Cardiac muscle cell (in vitro differentiated cells and primary cell): Measurements from ENCODE around the gene CCL18. TPM values are rescaled to one million over a fixed set of nuclear protein-coding genes. Genes with fewer than 3 reads are reported as not detected.
"Not testable (repeated sequence)": the region's sequence is repeated elsewhere in the genome, so short reads cannot be mapped to it uniquely, and the experiment has no call there.

ENCODE experiments used
- DNase-seq, 2 donors: peaks; one replicate each; pipeline versions ENCODE4 v3.0.0 to v3.0.0-alpha.2; 2010 to 2017; ENCODE audit warnings: low read depth in 1 of 2, low spot score in 1 of 2
- H3K27ac ChIP-seq: fragments of 200-600 bp; sonication (generic); 2 replicates; pipeline ENCODE4 v1.5.1; 2016
- H3K27me3 ChIP-seq: fragments of 200-600 bp; sonication (generic); 2 replicates; pipeline ENCODE4 v1.6.0; 2016; ENCODE audit warnings: control low read depth
- H3K36me3 ChIP-seq: fragments of 200-600 bp; sonication (generic); 2 replicates; pipeline ENCODE4 v1.5.1; 2016; ENCODE audit warnings: control low read depth
- H3K4me1 ChIP-seq: fragments of 200-600 bp; sonication (generic); 2 replicates; pipeline ENCODE4 v1.8.1; 2017; ENCODE audit warnings: low read depth, mild to moderate bottlenecking, mixed run types
- H3K4me3 ChIP-seq: fragments of 200-600 bp; sonication (generic); 2 replicates; pipeline ENCODE4 v1.5.1; 2016; ENCODE audit warnings: mild to moderate bottlenecking
- H3K9me3 ChIP-seq: fragments of 200-600 bp; sonication (generic); 2 replicates; pipeline ENCODE4 v1.5.1; 2017; ENCODE audit warnings: low read depth, mild to moderate bottlenecking, control low read depth
- CTCF ChIP-seq: IDR thresholded peaks from 2 replicates; pipeline ENCODE4 v1.5.1; 2012; ENCODE audit warnings: low read depth, mild to moderate bottlenecking, low read length
- polyA plus RNA-seq: library from polyadenylated mRNA; unstranded; fragments of >200 nt; fragmentation: Nextera tagmentation; extraction: Ambion mirVana; gene quantifications from 2 replicates; pipeline ENCODE4 v1.2.1, GENCODE V29; 2016
- total RNA-seq: library from RNA; depleted of rRNA; stranded (reverse); fragments of >200 nt; gene quantifications from 2 replicates; pipeline ENCODE4 v1.2.3, GENCODE V29; 2016

Gene CCL18
- total and polyA plus RNA-seq, 2 experiments from 2014 or later: not detected

GRCh38 chr17:36111068-36111490 is 47.0 kb downstream of the CCL18 start:
- no peaks in the 10 kb centered on the region for H3K36me3 ChIP-seq
- TF ChIP-seq CTCF: no peak
- no peak for DNase-seq

DNA sequence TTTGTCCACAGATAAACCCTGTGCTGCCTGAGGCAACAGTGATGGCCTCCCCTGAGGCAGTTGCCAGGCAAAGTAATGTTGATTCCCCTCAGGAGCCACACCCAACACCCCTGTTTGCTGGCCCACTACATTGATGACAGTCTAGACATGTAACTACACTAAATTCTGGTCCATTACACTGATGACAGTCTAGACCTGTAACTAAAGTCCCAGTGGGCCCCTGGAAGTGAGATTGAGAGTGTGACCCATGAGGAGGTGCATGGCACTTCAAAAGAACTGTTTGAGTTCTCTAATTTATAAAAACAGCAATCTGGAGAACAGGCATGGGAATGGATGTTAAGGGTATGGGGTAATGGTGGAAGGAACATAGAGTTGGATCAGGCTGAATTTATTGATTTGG is 48.5 kb downstream of the CCL18 start:
- H3K27ac ChIP-seq: no peak overlapping the region
- DNase-seq: no peak
- TF ChIP-seq CTCF: no peak
- no peaks in the 10 kb centered on the region for H3K4me1 ChIP-seq
- H3K36me3 ChIP-seq: no peaks in the 10 kb centered on the region
- no peaks in the 10 kb centered on the region for H3K9me3 ChIP-seq
- no peaks in the 10 kb centered on the region for H3K27me3 ChIP-seq
- no peak overlapping the region for H3K4me3 ChIP-seq

More at GRCh38 chr17:36111068-36111490, 47.0 kb downstream of the CCL18 start:
- Histone ChIP-seq H3K27ac (no peak overlapping the region), H3K4me3 (no peak overlapping the region), H3K9me3 (no peaks in the 10 kb centered on the region), H3K27me3 (no peaks in the 10 kb centered on the region), H3K4me1 (no peaks in the 10 kb centered on the region)

DNA sequence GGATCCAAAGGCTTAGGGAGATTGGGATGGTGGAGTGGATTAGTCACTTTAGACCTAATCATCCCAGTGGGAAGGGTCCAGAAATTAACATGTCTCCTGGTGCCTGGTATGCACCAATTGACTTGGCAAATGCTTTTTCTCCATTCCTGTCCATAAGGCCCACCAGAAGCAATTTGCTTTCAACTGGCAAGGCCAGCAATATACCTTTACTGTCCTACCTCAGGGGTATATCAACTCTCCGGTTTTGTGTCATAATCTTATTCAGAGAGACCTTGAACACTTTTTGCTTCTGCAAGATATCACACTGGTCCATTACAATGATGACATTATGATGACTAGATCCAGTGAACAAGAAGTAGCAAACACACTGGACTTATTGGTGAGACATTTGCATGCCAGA is 49.1 kb downstream of the CCL18 start:
- H3K4me1 ChIP-seq: not testable (repeated sequence)

GRCh38 chr17:36114971-36115648 is 51.0 kb downstream of the CCL18 start:
- H3K27ac ChIP-seq, H3K27me3 ChIP-seq, H3K9me3 ChIP-seq, H3K4me1 ChIP-seq, H3K4me3 ChIP-seq, DNase-seq, H3K36me3 ChIP-seq: not testable (repeated sequence)

More for the DNA sequence above, 49.1 kb downstream of the CCL18 start:
- not testable (repeated sequence) for DNase-seq, H3K9me3 ChIP-seq, H3K27ac ChIP-seq, H3K4me3 ChIP-seq, H3K36me3 ChIP-seq, H3K27me3 ChIP-seq

GRCh38 chr17:36115649-36115977 is 51.5 kb downstream of the CCL18 start:
- H3K4me1 ChIP-seq, H3K27ac ChIP-seq, H3K27me3 ChIP-seq, H3K9me3 ChIP-seq, H3K4me3 ChIP-seq, H3K36me3 ChIP-seq, DNase-seq: not testable (repeated sequence)

DNA sequence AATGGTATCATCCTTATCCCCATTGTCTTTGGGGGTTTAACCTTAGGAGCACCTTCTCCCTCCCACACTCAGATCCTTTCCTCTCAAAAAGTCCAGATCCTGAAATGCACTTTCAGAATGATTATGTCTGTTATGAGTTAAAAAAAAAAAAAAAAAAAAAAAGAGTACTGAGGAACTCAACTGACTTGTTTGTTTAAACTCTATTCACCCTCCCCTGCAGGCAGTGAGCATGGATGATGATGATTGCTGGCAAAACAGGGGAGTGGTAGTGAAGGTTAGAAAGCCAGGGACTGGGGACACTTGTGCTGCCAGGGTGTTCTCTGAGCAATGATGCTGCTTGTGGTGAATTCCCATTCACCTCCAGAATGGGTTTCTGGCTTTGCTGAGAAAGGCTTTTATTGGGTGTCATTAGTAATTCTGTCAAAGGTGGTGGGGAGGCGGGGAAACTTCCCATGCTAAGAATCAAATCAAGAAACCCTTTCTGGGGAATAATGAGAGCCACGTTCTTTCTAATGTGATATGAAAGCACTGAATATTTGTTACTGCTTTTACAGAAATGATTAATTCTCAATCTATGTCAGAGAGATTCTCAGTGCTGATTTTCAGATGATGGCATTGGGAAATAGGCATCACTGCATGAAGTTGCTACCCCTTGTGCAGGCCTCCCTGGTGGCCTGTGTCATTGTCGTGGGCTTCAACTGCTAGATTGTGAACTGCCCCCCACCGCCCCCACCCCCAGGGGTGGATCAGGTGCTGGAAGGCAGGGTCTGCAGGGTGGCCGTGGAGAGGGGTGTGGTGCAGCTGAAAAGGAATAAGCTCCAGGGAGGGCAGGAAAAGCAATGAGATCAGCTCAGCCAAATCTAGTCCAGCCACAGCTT is 53.7 kb downstream of the CCL18 start:
- H3K4me3 ChIP-seq: no peak overlapping the region
- H3K27me3 ChIP-seq: peaks cover under 1% of the 10 kb centered on the region
- no peak for TF ChIP-seq CTCF
- H3K9me3 ChIP-seq: no peaks in the 10 kb centered on the region
- H3K36me3 ChIP-seq: no peaks in the 10 kb centered on the region
- peaks cover 3% of the 10 kb centered on the region for H3K4me1 ChIP-seq
- H3K27ac ChIP-seq: no peak overlapping the region
- no peak for DNase-seq
